ENCODE measurements around the gene MAP3K6.

DNA sequence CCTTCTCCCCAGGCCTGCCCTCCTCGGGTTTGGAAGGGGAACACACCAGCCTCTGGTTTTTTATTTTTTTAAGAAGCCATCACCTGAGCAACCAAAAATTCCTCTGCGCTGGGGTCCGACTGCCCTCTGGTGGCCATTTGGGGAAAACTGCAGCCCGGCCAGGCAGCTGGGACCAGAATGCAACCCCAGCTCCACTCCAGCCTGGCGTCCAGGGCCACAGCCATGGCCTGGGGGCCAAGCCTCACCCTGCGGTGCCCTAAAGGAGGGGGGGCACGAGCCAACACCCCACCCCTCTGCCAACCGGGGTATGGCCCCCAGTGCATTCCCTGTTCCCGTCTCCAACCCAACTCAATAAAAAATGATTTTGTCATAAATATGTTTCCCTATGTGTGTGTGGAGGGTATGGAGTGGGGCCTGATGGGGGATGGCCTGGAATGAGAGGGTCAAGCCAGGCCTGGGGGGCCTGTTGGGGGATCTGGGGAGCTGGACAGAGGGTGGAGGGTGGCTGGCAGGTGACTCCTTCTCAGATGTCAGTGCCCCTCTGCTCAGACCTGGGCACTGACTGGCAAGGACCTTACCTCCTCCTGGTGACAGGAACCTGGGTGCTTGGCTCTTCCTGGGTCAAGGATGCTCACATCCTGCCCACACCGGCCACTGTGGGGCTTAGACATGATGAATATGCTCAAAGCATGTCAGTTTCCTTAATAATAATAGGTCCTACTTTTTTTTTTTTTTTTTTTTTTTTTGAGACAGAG lies 28.9 kb upstream of the MAP3K6 start:
- no peak for TF ChIP-seq MAZ (IDR thresholded peaks at IDR 0.05; ENCODE audit: borderline replicate concordance, low read depth, low read length)
- peak; percentile 77 for TF ChIP-seq CTCF (IDR thresholded peaks at IDR 0.05)
- TF ChIP-seq MAX (IDR thresholded peaks at IDR 0.05), result no peak
- TF ChIP-seq, protein P1, sequence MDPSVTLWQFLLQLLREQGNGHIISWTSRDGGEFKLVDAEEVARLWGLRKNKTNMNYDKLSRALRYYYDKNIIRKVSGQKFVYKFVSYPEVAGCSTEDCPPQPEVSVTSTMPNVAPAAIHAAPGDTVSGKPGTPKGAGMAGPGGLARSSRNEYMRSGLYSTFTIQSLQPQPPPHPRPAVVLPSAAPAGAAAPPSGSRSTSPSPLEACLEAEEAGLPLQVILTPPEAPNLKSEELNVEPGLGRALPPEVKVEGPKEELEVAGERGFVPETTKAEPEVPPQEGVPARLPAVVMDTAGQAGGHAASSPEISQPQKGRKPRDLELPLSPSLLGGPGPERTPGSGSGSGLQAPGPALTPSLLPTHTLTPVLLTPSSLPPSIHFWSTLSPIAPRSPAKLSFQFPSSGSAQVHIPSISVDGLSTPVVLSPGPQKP (IDR thresholded peaks at IDR 0.05; ENCODE audit: low read depth, low read length), result no peak
- TF ChIP-seq, protein P2, sequence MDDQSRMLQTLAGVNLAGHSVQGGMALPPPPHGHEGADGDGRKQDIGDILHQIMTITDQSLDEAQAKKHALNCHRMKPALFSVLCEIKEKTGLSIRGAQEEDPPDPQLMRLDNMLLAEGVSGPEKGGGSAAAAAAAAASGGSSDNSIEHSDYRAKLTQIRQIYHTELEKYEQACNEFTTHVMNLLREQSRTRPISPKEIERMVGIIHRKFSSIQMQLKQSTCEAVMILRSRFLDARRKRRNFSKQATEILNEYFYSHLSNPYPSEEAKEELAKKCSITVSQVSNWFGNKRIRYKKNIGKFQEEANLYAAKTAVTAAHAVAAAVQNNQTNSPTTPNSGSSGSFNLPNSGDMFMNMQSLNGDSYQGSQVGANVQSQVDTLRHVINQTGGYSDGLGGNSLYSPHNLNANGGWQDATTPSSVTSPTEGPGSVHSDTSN (IDR thresholded peaks at IDR 0.05), result no peak
- no peak for TF ChIP-seq MYC (IDR thresholded peaks at IDR 0.05; ENCODE audit: borderline replicate concordance, low read length)
- no peak for TF ChIP-seq MAFK (IDR thresholded peaks at IDR 0.05; ENCODE audit: partially characterized antibody)
